Breast epithelium (tissue), 4 donors: ENCODE data around the gene ZNF33B. TPM values are rescaled to one million over a fixed set of nuclear protein-coding genes. Genes with fewer than 3 reads are reported as not detected.

Source experiments
- DNase-seq, 2 donors: peaks; one replicate each; pipeline ENCODE4 v3.0.0-alpha.2; 2019; ENCODE audit warnings: low spot score in 2 of 2
- H3K27ac ChIP-seq, 2 donors: fragments of 200-600 bp; sonication (generic) in 1 of 2; one replicate each; pipeline ENCODE4 v1.5.1; 2016 to 2019; ENCODE audit warnings: mild to moderate bottlenecking in 1 of 2
- H3K27me3 ChIP-seq, 2 donors: fragments of 200-600 bp; sonication (generic) in 1 of 2; one replicate each; pipeline versions ENCODE4 v1.5.1 to v1.6.0; 2017 to 2019; ENCODE audit warnings: control low read depth in 1 of 2, mild to moderate bottlenecking in 1 of 2
- H3K36me3 ChIP-seq: fragments of 200-600 bp; one replicate; pipeline ENCODE4 v1.5.1; 2019
- H3K4me1 ChIP-seq, 2 donors: fragments of 200-600 bp; sonication (generic); one replicate each; pipeline ENCODE4 v1.5.1; 2016 to 2019; ENCODE audit warnings: control low read depth in 1 of 2
- H3K4me3 ChIP-seq, 3 donors: fragments of 200-600 bp; sonication (generic); 1 replicate in 2 of 3; 2 replicates in 1 of 3; pipeline ENCODE4 v1.5.1; 2016 to 2019; ENCODE audit warnings: mild to moderate bottlenecking in 3 of 3, moderate library complexity in 2 of 3
- H3K9me3 ChIP-seq, 2 donors: fragments of 200-600 bp; sonication (generic) in 1 of 2; one replicate each; pipeline ENCODE4 v1.5.1; 2016 to 2019; ENCODE audit warnings: control low read depth in 1 of 2
- POLR2A ChIP-seq: fragments of 450-650 bp; IDR thresholded peaks from one replicate; pipeline ENCODE4 v1.6.1; 2016; ENCODE audit warnings: antibody characterized with exemption, mild to moderate bottlenecking, moderate library complexity
- POLR2AphosphoS5 ChIP-seq, 3 donors: sonication (generic); formaldehyde crosslinking; IDR thresholded peaks; one replicate each; pipeline ENCODE4 v1.6.1; 2017; ENCODE audit warnings: antibody characterized with exemption in 3 of 3
- intact Hi-C: fragments of 100-400 bp; cut with DNase I; formaldehyde crosslinking; loops from one replicate; pipeline ENCODE4 v1.15.1; 2023; ENCODE audit warnings: low total_unique reads
- total RNA-seq, 3 donors: library from RNA; depleted of rRNA; stranded (reverse); fragments of >200 nt; gene quantifications; one replicate each; pipeline ENCODE4 v1.1.0, GENCODE V29; 2016
- TF ChIP-seq, protein P1 (sequence below), 3 donors: fragments of 450-650 bp; IDR thresholded peaks; one replicate each; pipeline ENCODE4 v1.5.1; 2016 to 2017; ENCODE audit warnings: antibody characterized with exemption in 3 of 3, mild to moderate bottlenecking in 3 of 3, moderate library complexity in 3 of 3

Gene ZNF33B
- total RNA-seq, 3 donors from 2014 or later: 13.8 to 61.8 (median 27.2) TPM

GRCh38 chr10:42598249-42598873 is 40.0 kb downstream of the ZNF33B start:
- H3K4me1 ChIP-seq: no peaks in the 10 kb centered on the region
- DNase-seq: no peak
- TF ChIP-seq POLR2AphosphoS5 (IDR thresholded peaks at IDR 0.05) (no peak), POLR2A (no peak)
- TF ChIP-seq, protein P1, sequence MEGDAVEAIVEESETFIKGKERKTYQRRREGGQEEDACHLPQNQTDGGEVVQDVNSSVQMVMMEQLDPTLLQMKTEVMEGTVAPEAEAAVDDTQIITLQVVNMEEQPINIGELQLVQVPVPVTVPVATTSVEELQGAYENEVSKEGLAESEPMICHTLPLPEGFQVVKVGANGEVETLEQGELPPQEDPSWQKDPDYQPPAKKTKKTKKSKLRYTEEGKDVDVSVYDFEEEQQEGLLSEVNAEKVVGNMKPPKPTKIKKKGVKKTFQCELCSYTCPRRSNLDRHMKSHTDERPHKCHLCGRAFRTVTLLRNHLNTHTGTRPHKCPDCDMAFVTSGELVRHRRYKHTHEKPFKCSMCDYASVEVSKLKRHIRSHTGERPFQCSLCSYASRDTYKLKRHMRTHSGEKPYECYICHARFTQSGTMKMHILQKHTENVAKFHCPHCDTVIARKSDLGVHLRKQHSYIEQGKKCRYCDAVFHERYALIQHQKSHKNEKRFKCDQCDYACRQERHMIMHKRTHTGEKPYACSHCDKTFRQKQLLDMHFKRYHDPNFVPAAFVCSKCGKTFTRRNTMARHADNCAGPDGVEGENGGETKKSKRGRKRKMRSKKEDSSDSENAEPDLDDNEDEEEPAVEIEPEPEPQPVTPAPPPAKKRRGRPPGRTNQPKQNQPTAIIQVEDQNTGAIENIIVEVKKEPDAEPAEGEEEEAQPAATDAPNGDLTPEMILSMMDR (IDR thresholded peaks at IDR 0.05): no peak
- no peak overlapping the region for H3K27ac ChIP-seq
- intact Hi-C loops: no loop called here
- no peaks in the 10 kb centered on the region for H3K27me3 ChIP-seq
- H3K36me3 ChIP-seq: no peaks in the 10 kb centered on the region
- H3K4me3 ChIP-seq: no peak overlapping the region
- peaks cover 9 to 25% of the 10 kb centered on the region in 2 donors for H3K9me3 ChIP-seq

GRCh38 chr10:42596196-42596595 is 42.2 kb downstream of the ZNF33B start:
- peaks cover 14 to 43% of the 10 kb centered on the region in 2 donors for H3K9me3 ChIP-seq
- H3K27ac ChIP-seq: no peak overlapping the region
- intact Hi-C loops: no loop called here
- TF ChIP-seq POLR2AphosphoS5 (IDR thresholded peaks at IDR 0.05) (no peak), POLR2A (no peak)
- TF ChIP-seq, protein P1 (IDR thresholded peaks at IDR 0.05): no peak
- no peak for DNase-seq
- H3K27me3 ChIP-seq: no peaks in the 10 kb centered on the region
- H3K4me1 ChIP-seq: no peaks in the 10 kb centered on the region
- no peaks in the 10 kb centered on the region for H3K36me3 ChIP-seq
- H3K4me3 ChIP-seq: no peak overlapping the region

- TF ChIP-seq POLR2AphosphoS5 (IDR thresholded peaks at IDR 0.05) (no peak), POLR2A (no peak)
- TF ChIP-seq, protein P1 (IDR thresholded peaks at IDR 0.05): no peak
- DNase-seq: no peak
- Histone ChIP-seq H3K9me3 (peaks cover 18 to 53% of the 10 kb centered on the region in 2 donors), H3K36me3 (no peaks in the 10 kb centered on the region), H3K27ac (no peak overlapping the region), H3K4me1 (no peaks in the 10 kb centered on the region), H3K4me3 (no peak overlapping the region), H3K27me3 (no peaks in the 10 kb centered on the region)
- intact Hi-C loops: no loop called here
These were observed 44.1 kb downstream of the ZNF33B start for GRCh38 chr10:42594246-42594650.

- no peak overlapping the region for H3K27ac ChIP-seq
- TF ChIP-seq POLR2AphosphoS5 (IDR thresholded peaks at IDR 0.05): no peak
- TF ChIP-seq, protein P1 (IDR thresholded peaks at IDR 0.05): no peak
- TF ChIP-seq POLR2A: no peak
- H3K36me3 ChIP-seq: no peaks in the 10 kb centered on the region
- H3K4me1 ChIP-seq: no peaks in the 10 kb centered on the region
- no peaks in the 10 kb centered on the region for H3K27me3 ChIP-seq
- no peak for DNase-seq
- H3K9me3 ChIP-seq: peaks cover 18 to 53% of the 10 kb centered on the region in 2 donors
- intact Hi-C loops: no loop called here
- no peak overlapping the region for H3K4me3 ChIP-seq
These were observed 45.1 kb downstream of the ZNF33B start for GRCh38 chr10:42593284-42593683.

GRCh38 chr10:42583828-42584227 is 54.5 kb downstream of the ZNF33B start:
- Histone ChIP-seq H3K27ac (no peak overlapping the region), H3K27me3 (no peaks in the 10 kb centered on the region), H3K4me3 (no peak overlapping the region), H3K36me3 (no peaks in the 10 kb centered on the region), H3K4me1 (no peaks in the 10 kb centered on the region), H3K9me3 (peaks cover 14 to 17% of the 10 kb centered on the region in 2 donors)
- intact Hi-C loops: loop anchor here (10.0 kb wide), 1 partner anchor 221 kb away; no protein-coding TSS in a partner anchor
- DNase-seq: no peak
- TF ChIP-seq POLR2AphosphoS5 (IDR thresholded peaks at IDR 0.05) (no peak), POLR2A (no peak)
- TF ChIP-seq, protein P1 (IDR thresholded peaks at IDR 0.05): no peak
